A673 (cell line): ENCODE results near the gene RSU1. TPM values are rescaled to one million over a fixed set of nuclear protein-coding genes. Genes with fewer than 3 reads are reported as not detected.

Experiments
- BruUV-seq: library from RNA; stranded (reverse); fragments of 400-500 nt; replicated peaks from 2 replicates; lab custom pipeline; 2021; lab: Mats Ljungman, UMichigan
- CTCF ChIA-PET: fragments of 300-600 bp; sonication (Branson Sonifier 250); formaldehyde crosslinking; loops from one replicate; lab custom pipeline; 2022; ENCODE audit warnings: antibody characterized with exemption; lab: Charles Lee
- POLR2A ChIA-PET: fragments of 300-600 bp; sonication (Branson Sonifier 250); formaldehyde crosslinking; loops from one replicate; lab custom pipeline; 2022; ENCODE audit warnings: antibody characterized with exemption; ENCODE audit not compliant: low non-redundant PET; lab: Charles Lee
- DNase-seq: peaks from one replicate; pipeline ENCODE4 v3.0.0-alpha.2; 2015; ENCODE audit warnings: low spot score
- H3K27ac ChIP-seq: fragments of 200-600 bp; sonication (generic); 2 replicates; pipeline ENCODE4 v1.5.1; 2016; ENCODE audit warnings: mixed run types, low read depth, mild to moderate bottlenecking, mixed read lengths, antibody characterized with exemption, low read length; ENCODE audit not compliant: poor library complexity, severe bottlenecking
- H3K27me3 ChIP-seq: fragments of 200-600 bp; sonication (generic); replicated peaks from 2 replicates; pipeline ENCODE4 v1.6.1; 2017; ENCODE audit warnings: mixed run types, low read depth, mild to moderate bottlenecking, mixed read lengths, antibody characterized with exemption, low read length; ENCODE audit not compliant: insufficient read depth, poor library complexity
- H3K36me3 ChIP-seq: fragments of 200-600 bp; sonication (generic); 2 replicates; pipeline ENCODE4 v1.6.1; 2016; ENCODE audit warnings: mixed run types, mild to moderate bottlenecking, mixed read lengths, antibody characterized with exemption, low read length; ENCODE audit not compliant: insufficient read depth, poor library complexity, severe bottlenecking
- H3K4me1 ChIP-seq: fragments of 200-600 bp; sonication (generic); 2 replicates; pipeline ENCODE4 v1.6.1; 2017; ENCODE audit warnings: mixed run types, mild to moderate bottlenecking, mixed read lengths, antibody characterized with exemption, low read length; ENCODE audit not compliant: insufficient read depth, poor library complexity, severe bottlenecking
- H3K4me3 ChIP-seq: fragments of 200-600 bp; sonication (generic); 2 replicates; pipeline ENCODE4 v1.5.1; 2016; ENCODE audit warnings: low read depth, mixed run types, mild to moderate bottlenecking, mixed read lengths, low read length; ENCODE audit not compliant: poor library complexity, severe bottlenecking
- H3K9me3 ChIP-seq: fragments of 200-600 bp; sonication (generic); 2 replicates; pipeline ENCODE4 v1.6.1; 2016; ENCODE audit warnings: mixed run types, low read depth, mild to moderate bottlenecking, mixed read lengths, antibody characterized with exemption, low read length; ENCODE audit not compliant: poor library complexity, severe bottlenecking
- CTCF ChIP-seq: fragments of 300-800, 200-600 bp; sonication (generic); conservative IDR thresholded peaks from 2 replicates; pipeline ENCODE4 v1.5.1; 2017; ENCODE audit warnings: low read depth, mild to moderate bottlenecking, antibody characterized with exemption, low read length, moderate library complexity, mixed read lengths
- EZH2 ChIP-seq: fragments of 200-600 bp; sonication (generic); IDR thresholded peaks from 2 replicates; pipeline ENCODE4 v1.6.1; 2017; ENCODE audit warnings: borderline replicate concordance, low read depth, mild to moderate bottlenecking, mixed read lengths, antibody characterized with exemption, low read length; ENCODE audit not compliant: poor library complexity, severe bottlenecking
- intact Hi-C: fragments of 100-400 bp; cut with micrococcal nuclease; formaldehyde crosslinking; loops from one replicate; pipeline ENCODE4 v1.10.0; 2022; ENCODE audit not compliant: unreplicated experiment
- total RNA-seq: library from RNA; stranded (reverse); gene quantifications from 2 replicates; pipeline ENCODE4 v1.2.3, GENCODE V29; 2021

Gene RSU1
- total RNA-seq, 1 experiment from 2014 or later = 64.0 TPM

GRCh38 chr10:16847644-16848043 is 30.4 kb upstream of the RSU1 start:
- Histone ChIP-seq H3K9me3 (no peaks in the 10 kb centered on the region), H3K27ac (no peak overlapping the region), H3K36me3 (no peaks in the 10 kb centered on the region), H3K27me3 (no peaks in the 10 kb centered on the region), H3K4me3 (no peak overlapping the region), H3K4me1 (no peaks in the 10 kb centered on the region)
- ChIA-PET CTCF (no interaction called here), POLR2A (no interaction called here)
- TF ChIP-seq CTCF = no peak
- TF ChIP-seq EZH2 = no peak
- DNase-seq = no peak
- intact Hi-C loops = no loop called here
- BruUV-seq = no TSS peak

GRCh38 chr10:16845248-16845647 is 28.0 kb upstream of the RSU1 start:
- H3K4me3 ChIP-seq = no peak overlapping the region
- no peak overlapping the region for H3K27ac ChIP-seq
- CTCF ChIA-PET = no interaction called here
- peak; percentile 22 for DNase-seq
- intact Hi-C loops = loop anchor here (2.0 kb wide), 1 partner anchor 532 kb away; no protein-coding TSS in a partner anchor
- no TSS peak for BruUV-seq
- no peaks in the 10 kb centered on the region for H3K36me3 ChIP-seq
- POLR2A ChIA-PET = no interaction called here
- H3K4me1 ChIP-seq = no peaks in the 10 kb centered on the region
- no peaks in the 10 kb centered on the region for H3K27me3 ChIP-seq
- no peak for TF ChIP-seq EZH2
- H3K9me3 ChIP-seq = no peaks in the 10 kb centered on the region

GRCh38 chr10:16843252-16843870 is 26.1 kb upstream of the RSU1 start:
- Histone ChIP-seq H3K27me3 (no peaks in the 10 kb centered on the region), H3K9me3 (no peaks in the 10 kb centered on the region), H3K27ac (no peak overlapping the region), H3K4me1 (no peaks in the 10 kb centered on the region), H3K4me3 (no peak overlapping the region), H3K36me3 (no peaks in the 10 kb centered on the region)
- DNase-seq = peak; percentile 90
- POLR2A ChIA-PET = no interaction called here
- peak; percentile 71 for TF ChIP-seq CTCF
- no peak for TF ChIP-seq EZH2
- intact Hi-C loops = loop anchor here (2.0 kb wide), 2 partner anchors 413 to 587 kb away; no protein-coding TSS in a partner anchor
- CTCF ChIA-PET = interaction anchor here (0.6 to 1.0 kb wide), 2 partner anchors 25 to 412 kb away, joined by 4 to 10 read pairs; no protein-coding TSS in a partner anchor
- no TSS peak for BruUV-seq
